IMR-90 (cell line): ENCODE data around the gene DPH3. TPM values are rescaled to one million over a fixed set of nuclear protein-coding genes. Genes with fewer than 3 reads are reported as not detected.

Experiments used
- ATAC-seq: fragments of 200-7000 bp; cut with Tn5 transposase; 2 replicates; pipeline ENCODE4 v1.9.1; 2020; ENCODE audit warnings: low read depth, mild to moderate bottlenecking, moderate library complexity
- BruUV-seq: library from RNA; stranded (reverse); fragments of 400-500 nt; replicated peaks from 2 replicates; lab custom pipeline; 2021; lab: Mats Ljungman, UMichigan
- CTCF ChIA-PET: fragments of 300-600 bp; formaldehyde crosslinking; extraction: SDS; loops from one replicate; lab custom pipeline; 2021; ENCODE audit warnings: antibody characterized with exemption; lab: Yijun Ruan, JAX
- POLR2A ChIA-PET: fragments of 300-600 bp; sonication (Branson Sonifier 250); formaldehyde crosslinking; loops from one replicate; lab custom pipeline; 2022; ENCODE audit warnings: antibody characterized with exemption; ENCODE audit not compliant: unreplicated experiment; lab: Charles Lee
- DNase-seq: peaks from one replicate; pipeline ENCODE4 v3.0.0; 2013
- H2AFZ ChIP-seq: replicated peaks from 2 replicates; pipeline ENCODE3; 2013; ENCODE audit warnings: low read length, mild to moderate bottlenecking; ENCODE audit not compliant: poor library complexity
- H2AK5ac ChIP-seq: 2 replicates; pipeline ENCODE4 v1.6.1; 2013; ENCODE audit warnings: low read depth, low read length, inconsistent platforms
- H2AK9ac ChIP-seq: replicated peaks from 2 replicates; pipeline ENCODE3; 2013; ENCODE audit warnings: mild to moderate bottlenecking, low read depth, low read length, moderate library complexity; ENCODE audit not compliant: poor library complexity
- H2BK120ac ChIP-seq: 2 replicates; pipeline ENCODE4 v1.6.1; 2013; ENCODE audit warnings: low read depth, low read length, inconsistent platforms
- H2BK15ac ChIP-seq: 3 replicates; pipeline ENCODE4 v1.6.1; 2013; ENCODE audit warnings: low read depth, low read length, inconsistent platforms
- H2BK20ac ChIP-seq: 2 replicates; pipeline ENCODE4 v1.6.1; 2013; ENCODE audit warnings: low read depth, mild to moderate bottlenecking, inconsistent platforms, low read length, moderate library complexity
- H2BK5ac ChIP-seq: 2 replicates; pipeline ENCODE4 v1.6.1; 2013; ENCODE audit warnings: mild to moderate bottlenecking, low read depth, low read length, inconsistent platforms; ENCODE audit not compliant: poor library complexity, severe bottlenecking
- H3K14ac ChIP-seq: replicated peaks from 2 replicates; pipeline ENCODE4 v1.6.1; 2013; ENCODE audit warnings: low read depth, low read length, inconsistent platforms
- H3K18ac ChIP-seq: 2 replicates; pipeline ENCODE4 v1.6.1; 2013; ENCODE audit warnings: low read depth, low read length, control low read depth
- H3K23ac ChIP-seq: 2 replicates; pipeline ENCODE4 v1.6.1; 2013; ENCODE audit warnings: low read depth, low read length, inconsistent platforms
- H3K27ac ChIP-seq: 2 replicates; pipeline ENCODE4 v1.5.1; 2013; ENCODE audit warnings: mild to moderate bottlenecking, control low read depth, low read length; ENCODE audit not compliant: insufficient read depth
- H3K27me3 ChIP-seq: 2 replicates; pipeline ENCODE4 v1.6.1; 2013; ENCODE audit warnings: low read length; ENCODE audit not compliant: control insufficient read depth, insufficient read depth
- H3K36me3 ChIP-seq: 2 replicates; pipeline ENCODE4 v1.6.1; 2013; ENCODE audit warnings: low read length, mixed read lengths; ENCODE audit not compliant: control insufficient read depth, insufficient read depth
- H3K4ac ChIP-seq: 2 replicates; pipeline ENCODE4 v1.6.1; 2013; ENCODE audit warnings: low read depth, low read length, inconsistent platforms
- H3K4me1 ChIP-seq: 2 replicates; pipeline ENCODE4 v1.6.1; 2013; ENCODE audit warnings: low read length, mixed read lengths; ENCODE audit not compliant: control insufficient read depth, insufficient read depth
- H3K4me2 ChIP-seq: 2 replicates; pipeline ENCODE4 v1.6.1; 2013; ENCODE audit warnings: low read depth, mild to moderate bottlenecking, control low read depth, low read length, moderate library complexity
- H3K4me3 ChIP-seq: 2 replicates; pipeline ENCODE4 v1.5.1; 2013; ENCODE audit warnings: low read depth, mild to moderate bottlenecking, control low read depth, low read length, moderate library complexity; ENCODE audit not compliant: insufficient read depth
- H3K56ac ChIP-seq: 2 replicates; pipeline ENCODE4 v1.6.1; 2013; ENCODE audit warnings: low read length, inconsistent platforms; ENCODE audit not compliant: insufficient read depth; ENCODE audit errors: extremely low read depth
- H3K79me1 ChIP-seq, 2 experiments: 2 replicates each; pipeline ENCODE4 v1.6.1; 2013; ENCODE audit warnings: low read length in 2 of 2, inconsistent platforms in 1 of 2, low read depth in 1 of 2
- H3K9ac ChIP-seq: 2 replicates; pipeline ENCODE4 v1.6.1; 2013; ENCODE audit warnings: low read depth, low read length, control low read depth
- H3K9me1 ChIP-seq: 2 replicates; pipeline ENCODE4 v1.6.1; 2013; ENCODE audit warnings: low read length, inconsistent platforms; ENCODE audit not compliant: insufficient read depth
- H3K9me3 ChIP-seq: 2 replicates; pipeline ENCODE4 v1.6.1; 2013; ENCODE audit warnings: low read length; ENCODE audit not compliant: control insufficient read depth, insufficient read depth
- H4K20me1 ChIP-seq: 2 replicates; pipeline ENCODE4 v1.6.1; 2013; ENCODE audit warnings: low read length, inconsistent platforms; ENCODE audit not compliant: insufficient read depth
- H4K5ac ChIP-seq: 2 replicates; pipeline ENCODE4 v1.6.1; 2013; ENCODE audit warnings: mild to moderate bottlenecking, low read depth, low read length, control low read depth
- H4K8ac ChIP-seq, 2 experiments: 2 replicates each; pipeline ENCODE4 v1.6.1; 2013; ENCODE audit warnings: low read depth in 2 of 2, low read length in 2 of 2, control low read depth in 1 of 2, inconsistent platforms in 1 of 2
- H4K91ac ChIP-seq: 2 replicates; pipeline ENCODE4 v1.6.1; 2013; ENCODE audit warnings: low read depth, low read length, inconsistent platforms; ENCODE audit not compliant: insufficient read depth
- CEBPB ChIP-seq: IDR thresholded peaks from 2 replicates; pipeline ENCODE4 v1.6.1; 2012; ENCODE audit warnings: low read depth, low read length, improper control_type of control experiment
- MXI1 ChIP-seq: IDR thresholded peaks from 2 replicates; pipeline ENCODE4 v1.6.1; 2012; ENCODE audit warnings: low read depth, mild to moderate bottlenecking, low read length, moderate library complexity, borderline replicate concordance
- NFE2L2 ChIP-seq: fragments of 150-350 bp; IDR thresholded peaks from 2 replicates; pipeline ENCODE4 v1.6.1; 2016; ENCODE audit warnings: low read depth, mild to moderate bottlenecking, low read length
- RCOR1 ChIP-seq: IDR thresholded peaks from 2 replicates; pipeline ENCODE4 v1.6.1; 2012; ENCODE audit warnings: mild to moderate bottlenecking, low read length, improper control_type of control experiment; ENCODE audit not compliant: insufficient replicate concordance
- WGBS, 2 experiments: methylation state at CpG; one replicate each; pipeline versions ENCODE4 v1.1.5 to v1.1.7; 2013; ENCODE audit warnings: missing lambda C conversion rate in 2 of 2; ENCODE audit not compliant: insufficient read length in 1 of 2; ENCODE audit errors: extremely low coverage in 2 of 2; 5-methylcytosine and 5-hydroxymethylcytosine counted together
- dilution Hi-C: fragments of 300-500 bp; cut with HindIII; formaldehyde crosslinking; loops from one replicate; pipeline ENCODE4 v1.14.3; 2018; ENCODE audit warnings: low sequenced_read_pairs; ENCODE audit not compliant: unreplicated experiment
- in situ Hi-C: fragments of 300-500 bp; cut with MboI; formaldehyde crosslinking; loops from 3 replicates; pipeline ENCODE4 v1.14.3; 2019; ENCODE audit warnings: low sequenced_read_pairs, inconsistent platforms, mixed read lengths
- intact Hi-C: fragments of 100-400 bp; cut with micrococcal nuclease; formaldehyde crosslinking; loops from 2 replicates; pipeline ENCODE4 v1.10.0; 2022
- polyA plus RNA-seq, 3 experiments: library from polyadenylated mRNA; depleted of rRNA; stranded (reverse); fragments of >200 nt; gene quantifications; 2 replicates each; pipeline ENCODE4 v1.2.3, GENCODE V29; 2012; ENCODE audit warnings: low replicate concordance in 1 of 3
- total RNA-seq: library from RNA; depleted of rRNA; stranded (reverse); fragments of >200 nt; gene quantifications from 2 replicates; pipeline ENCODE4 v1.2.3, GENCODE V29; 2012
- TF ChIP-seq, protein P1 (sequence below): fragments of 150-350 bp; IDR thresholded peaks from 2 replicates; pipeline ENCODE4 v1.6.1; 2016; ENCODE audit warnings: low read depth, mild to moderate bottlenecking, low read length, moderate library complexity, borderline replicate concordance

The DPH3 gene
- total and polyA plus RNA-seq, 2 of the 4 experiments (the other 2 are of a cell fraction) = 12.9 to 32.1 TPM

DNA sequence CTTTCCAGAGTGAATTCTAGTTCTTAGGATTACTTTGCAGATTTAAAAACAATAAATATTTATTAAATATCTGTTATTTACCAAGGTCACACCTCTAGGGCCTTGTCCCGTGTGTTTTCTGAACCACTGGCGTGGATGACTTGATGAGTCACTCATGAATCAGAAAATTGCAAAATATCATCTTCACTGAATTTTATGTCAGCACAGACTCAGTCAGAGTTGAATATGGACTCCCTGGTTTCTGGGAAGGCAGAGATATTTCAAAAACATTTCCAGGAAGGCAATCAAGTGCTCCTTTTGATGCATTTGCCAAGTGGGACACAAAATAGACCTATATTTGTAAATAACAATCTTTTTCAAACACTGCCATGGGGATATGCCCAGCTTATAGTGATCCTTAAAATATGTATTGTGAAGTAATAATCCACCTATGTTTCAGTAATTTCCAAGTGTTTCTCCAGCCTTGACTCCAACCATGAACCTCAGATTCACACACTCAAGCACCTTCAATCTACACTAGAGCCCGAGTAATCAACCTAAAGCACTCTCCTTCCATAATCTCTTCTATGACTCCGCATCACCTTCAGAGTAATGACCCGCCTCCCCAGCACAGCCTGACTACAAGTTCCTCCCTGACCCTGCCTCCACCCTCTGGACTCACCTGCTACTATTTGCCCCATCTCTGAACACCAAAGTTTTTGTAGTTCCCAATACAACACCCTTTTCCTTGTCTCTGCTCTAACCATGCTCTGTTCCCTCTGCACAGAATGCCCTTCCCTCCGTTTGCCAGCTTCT is 24.3 kb downstream of the DPH3 start (continued):
- TF ChIP-seq CEBPB (peak; percentile 94), RCOR1 (no peak)

DNA sequence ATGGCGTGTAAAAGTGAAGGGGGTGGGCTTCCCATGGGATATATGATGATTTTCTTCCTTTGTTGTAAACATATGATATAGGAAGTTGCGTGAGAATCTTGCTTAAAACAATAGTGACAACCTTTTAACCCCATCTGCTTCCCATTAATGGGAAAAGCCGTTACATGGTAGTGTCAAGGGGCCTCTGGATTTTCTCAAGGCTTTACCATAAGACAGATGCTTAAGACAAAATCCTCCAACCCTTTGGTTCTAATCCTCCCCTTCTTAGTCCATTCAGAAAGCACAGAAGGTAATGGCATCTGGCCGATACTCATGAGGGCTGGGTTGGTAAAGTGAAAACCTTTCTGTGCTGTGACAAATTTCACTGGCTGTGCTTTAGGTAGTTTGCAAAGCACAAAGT is 25.0 kb downstream of the DPH3 start:
- dilution Hi-C loops = no loop called here
- Histone ChIP-seq H3K4me2 (peak overlapping the region; percentile 10; the same call in 1 of the 2 replicates), H3K79me1 (no peaks in the 10 kb centered on the region), H2AFZ (no peak overlapping the region), H3K4ac (no peak overlapping the region), H3K4me3 (no peak overlapping the region), H2BK5ac (peak overlapping the region; percentile 60), H3K27me3 (no peaks in the 10 kb centered on the region), H3K18ac (peak overlapping the region; percentile 36; the same call in 1 of the 2 replicates), H3K36me3 (no peaks in the 10 kb centered on the region), H3K9me3 (no peaks in the 10 kb centered on the region), H3K56ac (no peak overlapping the region), H3K14ac (0 out of 2 replicates have a peak overlapping the region, but pooled peaks have one; percentile 23), H2BK15ac (peak overlapping the region; percentile 23; the same call in 1 of the 3 replicates), H4K5ac (0 out of 2 replicates have a peak overlapping the region, but pooled peaks have one; percentile 10), H2BK120ac (peak overlapping the region; percentile 65), H2AK9ac (no peak overlapping the region), H4K91ac (no peak overlapping the region), H2AK5ac (no peak overlapping the region), H3K23ac (no peak overlapping the region), H3K9me1 (peaks cover 16% of the 10 kb centered on the region), H3K4me1 (peaks cover 17% of the 10 kb centered on the region), H3K9ac (0 out of 2 replicates have a peak overlapping the region, but pooled peaks have one; percentile 48), H3K27ac (peak overlapping the region; percentile 61; the same call in 1 of the 2 replicates), H4K20me1 (no peaks in the 10 kb centered on the region), H4K8ac (0 out of 4 replicates have a peak overlapping the region, but pooled peaks of 1 of the 2 experiments have one; percentile 25), H2BK20ac (peak overlapping the region; percentile 63; the same call in 1 of the 2 replicates)
- no peak for TF ChIP-seq MXI1
- TF ChIP-seq, protein P1, sequence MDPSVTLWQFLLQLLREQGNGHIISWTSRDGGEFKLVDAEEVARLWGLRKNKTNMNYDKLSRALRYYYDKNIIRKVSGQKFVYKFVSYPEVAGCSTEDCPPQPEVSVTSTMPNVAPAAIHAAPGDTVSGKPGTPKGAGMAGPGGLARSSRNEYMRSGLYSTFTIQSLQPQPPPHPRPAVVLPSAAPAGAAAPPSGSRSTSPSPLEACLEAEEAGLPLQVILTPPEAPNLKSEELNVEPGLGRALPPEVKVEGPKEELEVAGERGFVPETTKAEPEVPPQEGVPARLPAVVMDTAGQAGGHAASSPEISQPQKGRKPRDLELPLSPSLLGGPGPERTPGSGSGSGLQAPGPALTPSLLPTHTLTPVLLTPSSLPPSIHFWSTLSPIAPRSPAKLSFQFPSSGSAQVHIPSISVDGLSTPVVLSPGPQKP = no peak
- no peak for TF ChIP-seq NFE2L2
- POLR2A ChIA-PET = no interaction called here
- CTCF ChIA-PET = no interaction called here
- ATAC-seq (peak; percentile 4; the same call in 1 of the 2 replicates), DNase-seq (peak; percentile 17)
- no CpG with 5 or more reads among the region's 4 CpGs for WGBS, 2 experiments
- no TSS peak for BruUV-seq
- intact Hi-C loops = loop anchor here (2.0 to 10.0 kb wide), 2 partner anchors 57 to 605 kb away; no protein-coding TSS in a partner anchor
- in situ Hi-C loops = loop anchor here (5.0 to 25.0 kb wide), 3 partner anchors 57 to 602 kb away; no protein-coding TSS in a partner anchor
